ENCODE data around the gene DIPK1A. TPM values are rescaled to one million over a fixed set of nuclear protein-coding genes. Genes with fewer than 3 reads are reported as not detected.

DIPK1A gene
- total RNA-seq, 1 experiment from 2014 or later, result 3.8 TPM

DNA sequence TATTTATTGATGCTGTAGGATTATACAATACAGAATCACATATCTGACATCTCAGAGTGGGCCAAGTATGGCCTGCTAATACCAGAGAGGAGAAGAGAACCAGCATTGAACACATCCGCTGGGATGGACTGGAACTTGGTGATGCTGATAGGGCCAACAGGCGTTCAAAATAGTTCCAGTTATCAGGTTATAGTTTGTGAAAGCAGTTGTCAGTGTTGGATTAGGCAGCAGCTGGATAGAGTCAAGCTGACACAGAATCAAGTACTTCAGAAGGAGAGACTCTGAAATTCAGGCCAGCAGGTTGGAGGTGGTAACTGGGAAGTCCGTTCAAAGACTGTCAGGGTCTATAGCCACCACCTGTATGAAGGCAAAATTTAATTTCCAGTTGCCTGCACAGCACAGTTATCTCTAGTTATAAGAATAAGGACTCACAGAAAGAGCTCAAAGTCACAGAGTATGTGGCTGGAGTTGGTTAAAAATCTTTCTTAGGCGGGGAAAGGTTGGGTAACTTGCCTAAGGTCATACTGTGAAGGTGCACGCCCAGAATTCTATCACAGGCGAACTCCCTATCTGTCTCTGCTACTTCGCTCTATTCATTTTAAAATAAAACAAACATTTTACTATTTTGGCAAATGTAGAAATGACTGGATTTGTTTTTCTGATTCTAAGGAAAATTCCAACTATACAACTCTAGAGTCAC is 9.9 kb upstream of the DIPK1A start:
- DNase-seq, result no peak
- H2AK5ac ChIP-seq (ENCODE audit: insufficient read length, low read length), result no peak overlapping the region
- no peak overlapping the region for H2BK5ac ChIP-seq (ENCODE audit: insufficient read length, low read length)
- H3K18ac ChIP-seq (ENCODE audit: insufficient read length, low read depth, low read length), result no peak overlapping the region
- no peak overlapping the region for H3K27ac ChIP-seq (ENCODE audit: insufficient read length, low read depth, low read length)
- H2BK15ac ChIP-seq (ENCODE audit: low read depth, low read length), result no peak overlapping the region
- H2BK120ac ChIP-seq (ENCODE audit: low read depth, low read length, poor library complexity, severe bottlenecking), result no peak overlapping the region
- H3K79me1 ChIP-seq (ENCODE audit: insufficient read depth, low read depth, low read length, poor library complexity, severe bottlenecking), result no peaks in the 10 kb centered on the region
- no peak overlapping the region for H3K27ac Mint-ChIP-seq
- H4K5ac ChIP-seq (ENCODE audit: insufficient read length, low read depth, low read length), result no peak overlapping the region
- no peaks in the 10 kb centered on the region for H3K36me3 Mint-ChIP-seq (ENCODE audit: insufficient read depth in 1 of 3, low read depth in 3 of 3)
- no CpG with 5 or more reads among the region's 7 CpGs for WGBS (ENCODE audit: extremely low coverage, insufficient read length, low lambda C conversion rate)
- H3K4me3 Mint-ChIP-seq, result no peak overlapping the region
- no peak overlapping the region for H3T11ph ChIP-seq (ENCODE audit: low read length)
- no peaks in the 10 kb centered on the region; the same call in 1 of the 2 replicates for H3K4me1 ChIP-seq (ENCODE audit: insufficient read depth, low read length)
- H3K9me3 ChIP-seq (ENCODE audit: control insufficient read depth, low read depth, low read length), result no peaks in the 10 kb centered on the region
- H3K23ac ChIP-seq (ENCODE audit: insufficient read length, low read depth, low read length), result no peak overlapping the region
- 0 out of 2 replicates have a peak, but pooled peaks cover 2% of the 10 kb centered on the region for H3K27me3 ChIP-seq (ENCODE audit: insufficient read depth, low read length)
- TF ChIP-seq CTCF (conservative IDR thresholded peaks at IDR 0.05), result no peak
- no peaks in the 10 kb centered on the region for H3K79me2 ChIP-seq (ENCODE audit: insufficient read depth, low read length)
- no peak overlapping the region for H3K56ac ChIP-seq (ENCODE audit: insufficient read length, low read depth, low read length)
- peaks cover 14 to 18% of the 10 kb centered on the region in 2 experiments for H3K4me1 Mint-ChIP-seq
- no peak overlapping the region for H3K4me2 ChIP-seq (ENCODE audit: insufficient read depth, insufficient read length, low read length)
- no peak overlapping the region for H3K14ac ChIP-seq (ENCODE audit: insufficient read depth, low read length)
- H2AFZ ChIP-seq (ENCODE audit: low read length), result no peak overlapping the region
- H3K23me2 ChIP-seq (ENCODE audit: insufficient read length, low read depth, low read length, poor library complexity, severe bottlenecking), result no peaks in the 10 kb centered on the region
- H4K8ac ChIP-seq (replicated peaks; ENCODE audit: insufficient read length, low read depth, low read length), result no peak overlapping the region
- no peak overlapping the region for H3K4ac ChIP-seq (ENCODE audit: low read depth, low read length)
- no peak overlapping the region for H3K9ac ChIP-seq (ENCODE audit: extremely low read depth, insufficient read length, low read length)
- H4K91ac ChIP-seq (ENCODE audit: insufficient read length, low read depth, low read length), result no peak overlapping the region
- no peak overlapping the region for H2BK20ac ChIP-seq (ENCODE audit: low read depth, low read length, poor library complexity, severe bottlenecking)
- H3K9me3 Mint-ChIP-seq, result no peaks in the 10 kb centered on the region
- no peak overlapping the region for H2BK12ac ChIP-seq (ENCODE audit: insufficient read length, low read depth, low read length)
- peaks cover 39% of the 10 kb centered on the region for H3K27me3 Mint-ChIP-seq (ENCODE audit: low read depth)
- no peaks in the 10 kb centered on the region for H4K20me1 ChIP-seq (ENCODE audit: control insufficient read depth, insufficient read depth, insufficient read length)

All from H9 (cell line).